Activated CD4-positive, CD25-positive, alpha-beta regulatory T cell treated with anti-CD3 and anti-CD28 coated beads, Interleukin-2, amount 50 U/mL, for 72 hours (primary cell): ENCODE data around the gene GLB1L2.
"Not testable (repeated sequence)": the region's sequence is repeated elsewhere in the genome, so short reads cannot be mapped to it uniquely, and the experiment has no call there.

ENCODE experiments used
- DNase-seq: peaks from one replicate; pipeline ENCODE4 v3.0.0; 2021

The GLB1L2 gene

GRCh38 chr11:134330611-134331353 is 1.0 kb upstream of the GLB1L2 start:
- DNase-seq: no peak

DNA sequence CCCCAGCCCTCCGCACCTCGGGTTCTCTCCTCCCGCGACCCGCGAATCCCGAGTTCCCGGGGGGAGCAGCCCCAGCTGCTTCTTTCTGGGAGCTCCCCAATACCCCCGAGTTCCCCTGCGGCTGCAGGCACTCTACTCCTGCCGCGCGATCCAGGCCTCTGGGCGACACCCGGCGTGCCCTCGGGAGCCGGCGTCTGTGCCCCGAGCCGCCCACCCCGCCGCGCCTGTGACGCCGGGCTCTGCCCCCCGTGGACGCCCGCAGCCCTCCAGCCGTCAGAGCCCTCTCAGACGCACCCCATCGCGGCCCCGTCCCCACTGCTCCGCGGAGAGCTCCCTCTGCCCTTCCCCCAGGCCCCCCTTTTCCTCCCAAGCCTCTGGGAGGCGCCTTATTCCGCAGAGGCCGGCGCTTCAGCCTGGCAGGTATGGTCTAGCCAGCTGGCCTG is 422 bp downstream of the GLB1L2 start:
- DNase-seq: peak; percentile 34

DNA sequence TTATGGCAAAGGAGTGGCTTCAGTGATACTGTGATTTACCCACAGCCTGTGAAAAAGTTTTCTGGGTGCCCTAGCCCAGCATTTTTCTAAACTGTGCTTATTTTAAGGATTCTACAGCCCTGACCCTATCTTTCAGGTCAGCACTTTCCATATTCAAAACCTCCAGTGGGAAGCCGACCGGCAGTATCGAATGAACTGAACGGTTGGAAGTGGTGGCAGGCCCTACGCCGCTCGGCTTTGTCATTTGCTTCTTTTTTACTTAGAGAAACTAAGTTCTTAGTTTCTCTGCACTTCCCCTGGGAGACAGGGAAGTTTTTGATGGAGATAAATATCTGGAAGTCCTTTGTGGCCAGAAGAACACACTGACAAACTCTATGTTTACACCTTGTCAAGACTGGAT is 994 bp downstream of the GLB1L2 start:
- no peak for DNase-seq

DNA sequence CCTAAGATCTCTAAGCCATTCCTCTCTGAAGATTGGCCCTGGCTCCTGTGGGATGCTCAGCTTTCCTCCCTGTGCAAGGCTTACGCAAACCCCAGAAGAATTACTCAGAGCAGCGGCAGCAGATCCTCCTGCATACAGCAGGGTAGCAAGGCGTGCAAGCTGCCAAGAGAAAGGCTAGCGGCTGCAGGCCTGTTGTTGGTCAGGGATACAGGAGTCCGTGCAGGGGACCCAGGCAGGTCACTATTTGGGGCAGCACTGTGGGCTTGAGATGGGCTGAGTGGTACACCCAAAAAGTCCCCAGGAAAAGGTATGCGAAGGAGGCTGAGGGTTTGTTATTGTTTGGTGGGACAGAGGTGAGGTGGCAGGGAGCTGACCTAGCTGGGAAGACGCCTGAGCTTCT is 1.5 kb downstream of the GLB1L2 start:
- DNase-seq: no peak

- no peak for DNase-seq
These were observed 2.2 kb downstream of the GLB1L2 start for GRCh38 chr11:134333946-134334345.

DNA sequence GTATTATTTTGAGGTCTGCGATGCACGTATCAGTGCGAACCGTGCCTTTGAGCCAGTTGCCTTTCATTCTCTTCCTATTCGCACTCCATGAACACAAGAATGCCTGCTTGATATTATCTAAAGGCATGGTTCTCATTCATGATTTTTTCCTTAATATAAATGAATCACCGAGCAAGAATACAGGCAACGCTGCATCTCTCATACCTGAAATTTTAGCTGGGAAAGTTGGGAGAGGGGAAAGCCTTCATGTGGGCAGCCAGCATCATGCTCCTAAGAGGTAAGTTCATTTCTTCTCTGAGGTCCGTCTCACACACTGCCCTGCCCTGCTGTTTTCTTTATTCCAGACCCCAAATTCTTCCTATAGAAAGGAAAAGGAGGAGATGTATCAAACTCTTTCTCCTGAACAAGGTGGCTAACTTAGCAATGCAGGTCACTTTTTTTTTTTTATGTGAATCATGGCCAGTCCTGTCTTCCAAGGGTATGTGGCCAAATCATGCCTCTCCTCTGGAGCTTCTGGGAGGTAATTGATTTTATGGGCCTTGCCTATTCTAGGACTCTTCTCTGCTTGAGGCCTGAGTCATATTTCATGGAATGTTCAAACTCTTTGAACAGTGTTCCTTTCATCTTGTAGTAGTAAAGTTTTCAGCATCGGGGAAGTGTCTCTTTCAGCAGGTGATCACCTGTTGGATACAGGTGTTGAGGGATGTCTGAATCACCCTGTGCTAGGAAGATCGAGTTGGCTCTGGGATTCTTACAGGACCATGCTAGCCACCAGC is 3.2 kb downstream of the GLB1L2 start:
- DNase-seq: no peak

DNA sequence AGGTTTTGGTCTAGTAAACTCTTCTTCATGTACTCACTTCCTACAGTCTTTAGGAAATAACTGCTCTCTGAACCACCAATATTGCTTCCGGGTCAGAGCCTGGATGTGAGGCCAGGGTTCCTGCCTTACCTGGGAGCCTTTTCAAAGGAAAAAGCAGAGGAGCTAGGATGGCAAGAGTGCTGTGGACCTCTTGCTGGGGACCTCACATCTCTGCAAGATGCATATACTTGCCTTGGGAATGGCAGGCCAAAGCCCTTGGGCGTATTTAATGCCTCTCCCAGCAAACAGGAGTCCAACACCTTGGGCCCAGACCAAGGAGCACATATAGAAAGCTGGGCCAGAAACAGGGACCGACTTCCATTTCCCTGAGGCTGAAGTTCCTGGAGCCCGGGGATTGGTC is 5.3 kb downstream of the GLB1L2 start:
- DNase-seq: no peak

DNA sequence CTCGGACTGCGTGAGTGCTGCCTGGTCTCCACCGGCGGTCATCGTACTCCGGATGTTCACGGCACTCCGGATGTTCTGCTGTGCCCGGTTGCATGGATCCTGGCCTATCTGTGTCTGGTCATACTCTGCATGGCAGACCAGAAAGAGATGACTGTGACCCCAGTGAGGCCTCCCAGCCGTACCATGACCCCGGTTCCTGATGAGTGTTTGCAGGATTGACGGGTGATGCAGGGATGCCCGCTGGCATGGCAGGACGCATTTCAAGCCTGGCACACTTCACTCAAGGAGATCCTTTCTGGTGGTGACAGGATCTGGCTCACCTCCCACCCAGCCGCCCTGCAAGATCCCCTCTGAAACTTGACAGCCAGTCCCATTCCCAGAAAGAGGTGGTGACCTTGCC is 6.3 kb downstream of the GLB1L2 start:
- DNase-seq: no peak

DNA sequence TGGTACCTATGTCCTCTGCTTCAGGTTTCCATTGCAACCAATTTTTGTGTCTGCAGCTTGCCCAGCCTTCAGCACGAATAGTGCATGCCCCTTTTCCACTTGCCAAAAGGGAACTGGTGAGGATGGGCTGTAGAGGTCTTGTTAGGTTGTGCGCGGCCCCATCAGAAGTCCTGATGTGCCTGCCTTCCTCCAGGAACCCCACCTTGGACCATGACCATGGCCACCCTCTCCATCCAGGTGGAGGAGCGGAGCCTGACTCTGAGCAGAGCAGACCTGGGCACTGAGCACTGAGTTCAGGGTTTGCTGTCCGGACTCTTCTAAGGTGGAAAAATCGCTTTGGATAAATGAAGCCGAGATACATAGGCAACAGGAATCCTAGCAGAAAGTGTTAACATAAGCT is 6.9 kb downstream of the GLB1L2 start:
- DNase-seq: no peak

DNA sequence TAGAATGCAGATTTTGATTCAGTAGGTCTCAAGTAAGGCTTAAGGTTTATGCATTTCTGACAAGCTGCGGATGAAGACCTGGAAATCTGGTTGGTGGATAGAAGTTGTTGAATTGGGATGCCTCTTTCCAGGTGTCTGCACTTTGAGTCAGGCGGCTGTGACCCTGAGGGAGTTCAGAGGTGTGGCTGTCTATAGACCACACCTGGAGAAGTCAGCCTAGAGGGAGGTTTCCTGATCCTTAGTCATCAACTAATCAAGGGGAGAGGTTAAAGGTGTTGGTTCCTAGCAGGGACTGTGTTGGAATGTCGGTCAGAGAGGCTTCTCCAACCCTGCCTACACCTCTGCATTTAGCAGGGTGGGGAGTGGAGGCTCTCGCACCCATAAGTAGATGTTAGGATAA is 8.0 kb downstream of the GLB1L2 start:
- no peak for DNase-seq

- no peak for DNase-seq
These were observed 8.7 kb downstream of the GLB1L2 start for GRCh38 chr11:134340354-134340964.

GRCh38 chr11:134341805-134342571 is 10.2 kb downstream of the GLB1L2 start:
- DNase-seq: no peak

- DNase-seq: no peak
These were observed 11.0 kb downstream of the GLB1L2 start for GRCh38 chr11:134342572-134343340.

DNA sequence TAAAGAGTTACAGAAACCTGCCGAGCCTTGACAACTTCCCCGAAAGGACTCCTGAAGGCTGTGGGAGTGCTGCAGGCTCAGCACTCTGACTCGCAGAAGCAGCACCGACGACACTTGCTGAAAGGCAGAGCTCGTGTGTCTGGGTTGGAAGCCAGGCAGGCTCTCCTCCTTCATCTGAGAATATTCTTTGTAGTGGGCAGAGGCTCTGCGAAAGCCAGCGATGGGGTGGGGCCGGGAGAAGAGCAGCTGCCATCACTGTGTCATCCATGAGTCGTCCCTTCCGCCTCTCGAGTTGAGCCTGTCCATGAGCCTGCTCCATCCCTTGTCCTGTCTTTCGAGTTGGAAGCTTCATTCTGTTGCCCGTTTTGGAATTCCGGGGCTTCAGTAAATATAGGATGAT is 11.9 kb downstream of the GLB1L2 start:
- no peak for DNase-seq

GRCh38 chr11:134344497-134345236 is 12.9 kb downstream of the GLB1L2 start:
- not testable (repeated sequence) for DNase-seq

GRCh38 chr11:134345237-134345550 is 13.4 kb downstream of the GLB1L2 start:
- DNase-seq: no peak

DNA sequence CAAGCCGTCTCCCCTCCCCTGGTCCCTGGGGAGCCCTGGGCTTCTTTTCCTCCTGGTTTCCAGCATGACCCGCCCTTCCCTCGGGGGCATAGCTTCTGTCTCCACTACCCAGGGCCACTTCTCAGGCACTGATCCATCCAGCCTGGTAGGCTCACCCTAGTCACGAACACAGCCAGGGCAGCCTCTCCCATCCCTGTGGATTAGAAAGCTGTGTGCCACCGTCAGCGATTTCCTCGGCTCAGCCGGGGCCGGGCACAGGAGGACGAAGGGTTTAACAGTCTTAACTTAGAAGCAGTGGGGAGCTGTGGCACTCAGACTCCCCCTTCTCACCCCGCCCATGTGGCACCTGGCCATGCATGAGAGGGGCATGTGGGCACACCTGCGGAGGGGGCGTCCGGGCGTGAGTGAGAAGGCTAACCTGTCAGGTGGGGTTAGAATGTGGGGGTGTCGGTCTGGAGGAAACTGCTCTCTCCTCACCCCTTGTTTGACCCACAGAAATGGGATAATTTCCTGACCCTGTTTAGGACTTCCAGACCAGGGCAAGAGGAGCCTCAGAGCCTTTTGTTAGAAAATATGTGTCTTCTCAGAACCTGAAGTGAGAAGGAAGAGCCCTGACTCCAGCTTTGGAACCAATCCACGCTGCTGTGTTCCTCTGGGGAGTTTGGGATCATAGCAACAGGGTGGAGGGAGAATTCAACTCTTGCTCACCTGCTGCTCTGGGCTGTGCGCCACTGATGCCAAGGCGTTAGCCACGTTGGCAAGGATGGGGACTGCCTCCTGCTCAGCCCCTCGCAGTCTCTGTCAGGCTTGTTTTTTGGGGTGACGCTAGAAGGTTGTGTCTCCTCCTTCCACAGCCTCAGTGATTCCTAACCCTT is 14.6 kb downstream of the GLB1L2 start:
- no peak for DNase-seq

GRCh38 chr11:134346976-134347350 is 15.2 kb downstream of the GLB1L2 start:
- DNase-seq: no peak

DNA sequence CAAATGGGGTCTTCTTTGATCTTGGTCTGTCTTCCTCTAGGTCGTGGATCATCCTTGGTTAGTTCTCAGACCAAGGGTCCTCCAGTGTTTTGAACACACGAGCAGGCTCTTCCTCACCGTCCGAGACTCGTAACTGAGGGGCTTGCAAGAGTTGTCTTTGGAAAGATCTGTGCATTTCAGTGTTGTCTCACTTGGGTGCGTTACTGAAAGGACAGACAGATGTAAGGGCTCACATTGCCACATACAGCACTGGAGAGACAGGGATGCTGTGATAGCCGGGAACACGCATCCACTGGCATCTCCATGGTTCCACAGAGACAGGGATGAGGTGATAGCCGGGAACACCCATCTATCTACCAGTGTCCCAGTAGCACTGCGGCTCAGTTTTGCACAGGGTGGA is 15.7 kb downstream of the GLB1L2 start:
- DNase-seq: no peak

DNA sequence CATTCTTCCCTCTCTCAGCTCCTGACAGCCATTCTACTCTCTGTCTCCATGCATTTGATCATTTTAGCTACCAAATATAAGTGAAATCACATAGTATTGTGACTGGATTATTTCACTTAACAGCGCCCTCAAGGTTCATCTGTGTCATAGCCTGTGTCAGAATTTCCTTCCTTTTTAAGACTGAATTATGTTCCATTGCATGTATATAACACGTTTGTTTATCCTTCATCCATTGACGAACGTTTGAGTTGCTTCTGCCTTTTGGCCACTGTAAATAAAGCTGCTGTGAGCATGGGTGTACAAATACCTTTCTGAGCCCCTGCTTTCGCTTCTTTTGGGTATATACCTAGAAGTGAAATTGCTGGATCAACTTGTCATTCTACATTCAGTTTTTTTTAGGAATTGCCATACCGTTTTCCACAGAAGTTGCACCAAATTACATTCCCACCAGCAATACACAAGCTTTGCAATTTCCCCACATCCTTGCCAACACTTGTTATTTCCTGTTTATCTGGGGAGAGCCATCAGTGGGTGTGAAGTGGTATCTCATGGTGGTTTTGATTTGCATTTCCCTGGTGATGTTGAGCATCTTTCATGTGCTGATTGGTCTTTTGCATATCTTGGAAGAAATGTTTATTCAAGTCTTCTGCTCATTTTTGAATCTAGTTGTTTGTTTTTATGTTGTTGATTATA is 17.5 kb downstream of the GLB1L2 start:
- DNase-seq: no peak
